ENCODE results near the gene DENND4A.

DNA sequence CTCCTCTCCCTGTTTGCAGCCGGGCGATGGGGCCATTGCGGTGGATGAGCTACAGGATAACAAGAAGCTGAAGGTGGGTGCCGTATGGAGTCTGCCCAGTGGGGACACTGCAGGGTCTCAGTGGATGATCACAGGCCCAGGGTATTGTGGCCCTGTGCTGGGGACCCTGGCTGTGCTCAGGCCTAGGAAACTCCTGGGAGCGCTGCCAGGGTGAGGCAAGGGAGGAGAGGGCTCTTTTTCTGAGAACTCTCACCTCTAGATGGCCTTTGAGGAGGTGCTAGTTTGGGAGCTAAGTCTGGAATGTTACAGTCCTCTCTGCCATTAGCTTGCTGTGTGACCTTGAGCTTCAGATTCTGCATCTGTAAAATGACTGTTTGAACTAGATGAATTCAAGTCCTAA lies 154.0 kb downstream of the DENND4A start:
- TF ChIP-seq CTCF (IDR thresholded peaks at IDR 0.05) (no peak), POLR2A (IDR thresholded peaks at IDR 0.05) (no peak)
